Heart right ventricle (tissue), 16 donors: ENCODE data around the gene MEI1. TPM values are rescaled to one million over a fixed set of nuclear protein-coding genes. Genes with fewer than 3 reads are reported as not detected.

ENCODE experiments used
- ATAC-seq, 8 donors: fragments of 200-7000 bp; cut with Tn5 transposase; one replicate each; pipeline ENCODE4 v1.9.1; 2020; ENCODE audit warnings: mild to moderate bottlenecking in 8 of 8, moderate library complexity in 8 of 8, moderate number of reproducible peaks in 1 of 8
- DNase-seq, 2 donors: peaks; one replicate each; pipeline ENCODE4 v3.0.0-alpha.2; 2020
- H3K27ac ChIP-seq, 10 donors: fragments of 200-600 bp; sonication (generic) in 2 of 10; one replicate each; pipeline versions ENCODE4 v1.5.0 to v1.8.0; 2020 to 2022; ENCODE audit warnings: mild to moderate bottlenecking in 3 of 10
- H3K27me3 ChIP-seq, 7 donors: fragments of 200-600 bp; one replicate each; pipeline ENCODE4 v1.8.0; 2021 to 2022; ENCODE audit warnings: mild to moderate bottlenecking in 2 of 7
- H3K36me3 ChIP-seq, 9 donors: fragments of 200-600 bp; sonication (generic) in 1 of 9; one replicate each; pipeline versions ENCODE4 v1.5.0 to v1.8.0; 2020 to 2022; ENCODE audit warnings: mild to moderate bottlenecking in 2 of 9
- H3K4me1 ChIP-seq, 9 donors: fragments of 200-600 bp; sonication (generic) in 1 of 9; one replicate each; pipeline versions ENCODE4 v1.5.0 to v1.8.0; 2020 to 2022; ENCODE audit warnings: mild to moderate bottlenecking in 4 of 9
- H3K4me3 ChIP-seq, 10 donors: fragments of 200-600 bp; sonication (generic) in 2 of 10; one replicate each; pipeline versions ENCODE4 v1.5.0 to v1.8.0; 2020 to 2022; ENCODE audit warnings: mild to moderate bottlenecking in 7 of 10, moderate library complexity in 2 of 10
- H3K9me3 ChIP-seq, 11 donors: fragments of 200-600 bp in 10 of 11; sonication (generic) in 2 of 11; one replicate each; pipeline versions ENCODE4 v1.5.0 to v1.8.0; 2013 to 2022; ENCODE audit warnings: mild to moderate bottlenecking in 2 of 11, control low read depth in 1 of 11, moderate library complexity in 1 of 11
- CTCF ChIP-seq, 9 donors: fragments of 200-600 bp; sonication (generic) in 2 of 9; IDR thresholded peaks; one replicate each; pipeline versions ENCODE4 v1.5.0 to v1.8.0; 2021 to 2022; ENCODE audit warnings: antibody characterized with exemption in 9 of 9, mild to moderate bottlenecking in 5 of 9, moderate library complexity in 1 of 9
- WGBS, 2 donors: extraction: QIAGEN DNeasy Blood & Tissue Kit; methylation state at CpG; one replicate each; pipeline ENCODE4 v1.1.7; 2013; ENCODE audit warnings: inconsistent platforms in 1 of 2; 5-methylcytosine and 5-hydroxymethylcytosine counted together
- intact Hi-C, 10 donors: fragments of 100-400 bp; cut with DNase I; formaldehyde crosslinking; loops; one replicate each; pipeline versions ENCODE4 v1.11.1 to v1.14.2; 2022
- polyA plus RNA-seq, 2 donors: library from polyadenylated mRNA; stranded (reverse); fragments of 200-250 nt; gene quantifications; one replicate each; pipeline ENCODE4 v1.2.3, GENCODE V29; 2013
- total RNA-seq, 10 donors: library from RNA; stranded (reverse); fragmentation: NEBNext Ultra II Directional in 3 of 10; extraction: Animal tissue kit (Norgen Biotek cat#: 25700) in 3 of 10; gene quantifications; one replicate each; pipeline versions ENCODE4 v1.2.1 to v1.2.4, GENCODE V29; 2021 to 2023
- donor health status: Arrhythmogenic right ventricular cardiomyopathy.
- donor health status: ischemic (EF 13 %, LVEDD 7.1; RV severe dilation, severe dysfunction).
- donor health status: healthy with polysubstance abuse.
- donor health status: DM: no; HTN: yes; CAD: no.
- donor health status: DM: no; HTN: no; CAD: no.
- donor health status: ischemic (EF 25% LVEDD 6.9; RV normal size, moderate dysfunction).
- donor health status: ischemic (EF 25% LVEDD 5.7; RV mildly dilated, moderate dysfunction).
- donor health status: healthy.
- donor health status: DM: yes; HTN: yes; CAD: no.
- donor health status: Ischemic cardiomyopathy.
- donor health status: ischemic (EF 35%, LVEDD 5.7; RV mildly dilated, moderate dysfunction).
- donor health status: nonischemic (EF 11% LVEDD 7.7; RV severe dilation, severe dysfunction).
- donor health status: DM: yes; HTN: yes; CAD: no.
- donor health status: PGD.
- donor health status: ischemic (EF 29% LVEDD 5.4; RV normal size, mild dysfunction).
- donor health status: nonischemic (EF 23%, LVEDD 6.1; RV moderate dilation, normal function).

The MEI1 gene
- total and polyA plus RNA-seq, 12 donors: 0.37 to 1.9 (median 0.71) TPM; not detected in 3

- DNase-seq: no peak
- Histone ChIP-seq H3K9me3 (no peaks in the 10 kb centered on the region), H3K27ac (peak overlapping the region in 8 of 10 donors; percentile 49 to 75 (median 64)), H3K4me3 (no peak overlapping the region), H3K36me3 (peaks cover 0 to 20% (median 0%) of the 10 kb centered on the region in 9 donors), H3K27me3 (no peaks in the 10 kb centered on the region), H3K4me1 (peaks cover 4 to 25% (median 19%) of the 10 kb centered on the region in 9 donors)
- intact Hi-C loops: loop anchor here (1.0 to 10.0 kb wide), 10 partner anchors 98 to 378 kb away; partner anchors contain the start of genes CCDC134 (in 2 of the 10), NAGA (in 1 of the 10), PHETA2 (in 1 of the 10) and SMDT1 (in 1 of the 10)
- 58 to 60% methylated on average over 11 of the region's 11 CpGs for WGBS, 2 donors
- no peak for TF ChIP-seq CTCF (IDR thresholded peaks at IDR 0.05)
- ATAC-seq: peak in 4 of 8 donors; percentile 2 to 18 (median 14)
These were observed 2.6 kb upstream of the MEI1 start for GRCh38 chr22:41696703-41697102.

- intact Hi-C loops: loop anchor here (1.0 to 10.0 kb wide), 10 partner anchors 98 to 378 kb away; partner anchors contain the start of genes CCDC134 (in 2 of the 10), NAGA (in 1 of the 10), PHETA2 (in 1 of the 10) and SMDT1 (in 1 of the 10)
- no peaks in the 10 kb centered on the region for H3K27me3 ChIP-seq
- peak; percentile 98 to 100 (median 99) for TF ChIP-seq CTCF (IDR thresholded peaks at IDR 0.05)
- DNase-seq (peak; percentile 93 to 94), ATAC-seq (peak; percentile 78 to 93 (median 84))
- peaks cover 4 to 25% (median 19%) of the 10 kb centered on the region in 9 donors for H3K4me1 ChIP-seq
- H3K9me3 ChIP-seq: no peaks in the 10 kb centered on the region
- peaks cover 0 to 20% (median 0%) of the 10 kb centered on the region in 9 donors for H3K36me3 ChIP-seq
- H3K4me3 ChIP-seq: peak overlapping the region in 7 of 10 donors; percentile 16 to 37 (median 34)
- peak overlapping the region in 9 of 10 donors; percentile 21 to 75 (median 62) for H3K27ac ChIP-seq
- 23 to 28% methylated on average over 12 of the region's 12 CpGs for WGBS, 2 donors
These were observed 2.1 kb upstream of the MEI1 start for GRCh38 chr22:41697126-41697775.

GRCh38 chr22:41700108-41700364, 733 bp downstream of the MEI1 start:
- Histone ChIP-seq H3K9me3 (no peaks in the 10 kb centered on the region), H3K36me3 (no peaks in the 10 kb centered on the region), H3K27ac (no peak overlapping the region), H3K4me3 (no peak overlapping the region), H3K27me3 (no peaks in the 10 kb centered on the region), H3K4me1 (peaks cover 4 to 25% (median 19%) of the 10 kb centered on the region in 9 donors)
- no peak for DNase-seq
- no peak for ATAC-seq
- no peak for TF ChIP-seq CTCF (IDR thresholded peaks at IDR 0.05)
- WGBS, 2 donors: 95 to 96% methylated on average over 16 of the region's 16 CpGs
- intact Hi-C loops: no loop called here

- intact Hi-C loops: no loop called here
- Histone ChIP-seq H3K4me3 (no peak overlapping the region), H3K9me3 (no peaks in the 10 kb centered on the region), H3K4me1 (peaks cover 0 to 12% (median 8%) of the 10 kb centered on the region in 9 donors), H3K27me3 (no peaks in the 10 kb centered on the region), H3K36me3 (no peaks in the 10 kb centered on the region), H3K27ac (no peak overlapping the region)
- no peak for DNase-seq
- no peak for TF ChIP-seq CTCF (IDR thresholded peaks at IDR 0.05)
- no peak for ATAC-seq
- WGBS, 2 donors: 88 to 95% methylated on average over 9 of the region's 9 CpGs
These were observed 3.5 kb downstream of the MEI1 start for GRCh38 chr22:41702763-41703162.
